Activated naive CD8-positive, alpha-beta T cell (primary cell): ENCODE results near the gene SLC17A5.
"Not testable (repeated sequence)": the region's sequence is repeated elsewhere in the genome, so short reads cannot be mapped to it uniquely, and the experiment has no call there.

ENCODE experiments used
- H3K27ac Mint-ChIP-seq: one replicate; pipeline ENCODE4 v1.8.0; 2021; ENCODE audit warnings: mixed read lengths
- H3K27me3 Mint-ChIP-seq: one replicate; pipeline ENCODE4 v1.8.0; 2021; ENCODE audit warnings: mixed read lengths
- H3K36me3 Mint-ChIP-seq: one replicate; pipeline ENCODE4 v1.8.0; 2021; ENCODE audit warnings: mixed read lengths
- H3K4me1 Mint-ChIP-seq: one replicate; pipeline ENCODE4 v1.8.0; 2021; ENCODE audit warnings: low read depth, mixed read lengths
- H3K4me3 Mint-ChIP-seq: one replicate; pipeline ENCODE4 v1.8.0; 2021; ENCODE audit warnings: mild to moderate bottlenecking, mixed read lengths
- H3K9me3 Mint-ChIP-seq: one replicate; pipeline ENCODE4 v1.8.0; 2021; ENCODE audit warnings: low read depth, mixed read lengths

SLC17A5 gene

DNA sequence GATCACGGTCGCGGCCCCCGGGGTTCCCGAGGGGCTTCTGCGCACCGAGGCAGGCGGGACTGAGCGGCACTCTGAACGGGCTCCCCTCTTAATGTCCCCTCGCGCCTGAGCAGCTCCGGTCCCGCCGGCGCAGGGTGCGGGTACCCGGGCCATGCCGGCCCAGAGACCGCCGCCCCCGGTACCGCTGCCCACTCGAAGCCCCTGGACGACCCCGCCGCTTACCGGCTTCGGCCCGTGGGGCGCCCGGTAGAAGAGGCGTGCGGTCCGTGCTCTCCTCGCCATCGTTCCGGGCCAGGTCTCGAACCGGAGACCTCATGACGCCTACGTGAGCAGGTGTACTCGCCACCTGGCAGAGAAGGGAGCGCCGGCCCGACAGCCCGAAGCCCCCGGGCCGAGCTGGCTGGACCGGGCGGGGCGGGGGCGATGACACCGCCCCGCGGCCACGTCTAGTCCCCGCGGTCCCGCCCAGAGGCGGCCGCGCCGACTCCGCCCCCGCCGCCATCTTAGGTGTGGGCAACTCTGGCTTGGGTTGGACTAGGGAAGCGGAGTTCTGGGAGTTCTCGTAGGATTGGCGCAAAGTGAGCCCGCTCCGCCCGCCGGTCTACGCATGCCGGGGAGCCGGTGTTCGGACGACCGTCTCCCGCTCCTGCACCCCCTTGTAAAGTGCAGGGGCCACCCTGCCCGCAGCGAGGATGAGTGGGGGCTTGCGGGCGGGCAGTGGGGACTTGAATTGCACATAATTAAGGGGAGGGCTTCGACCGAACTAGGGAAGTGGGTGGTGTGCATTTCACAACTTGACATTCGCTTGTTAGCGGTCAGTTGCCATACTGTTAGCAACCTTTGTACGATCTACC lies at the start of gene SLC17A5:
SLC17A5 (minus strand) TSS at position 422 of the 854 bp plus-strand sequence; CDS start at position 316, 106 bp downstream.
- Mint-ChIP-seq H3K9me3 (no peaks in the 10 kb centered on the region), H3K4me3 (peak within 1 kb of the TSS; percentile 97), H3K27ac (peak within 1 kb of the TSS; percentile 97), H3K27me3 (no peaks in the 10 kb centered on the region), H3K36me3 (peaks cover 8% of the 10 kb centered on the region), H3K4me1 (peaks cover 37% of the 10 kb centered on the region)

DNA sequence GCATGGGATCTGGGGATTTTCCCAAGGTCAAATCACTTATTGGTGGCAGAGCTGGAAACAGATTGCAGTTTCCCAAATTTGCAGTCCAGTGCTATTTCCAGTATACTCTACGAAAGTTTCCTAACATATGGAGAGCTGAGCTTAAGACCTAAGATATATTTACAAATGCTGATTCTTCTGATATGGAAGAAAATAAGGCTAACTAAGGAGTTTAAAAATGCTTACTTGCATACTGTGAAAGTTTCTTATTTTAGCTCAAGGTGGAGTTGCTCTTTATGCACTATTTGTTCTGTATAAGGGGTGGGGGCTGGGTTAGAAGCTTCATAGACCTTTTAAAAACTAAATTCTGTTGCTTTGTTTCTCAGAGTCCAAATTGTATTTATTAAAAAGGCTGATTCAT lies 49.7 kb upstream of the SLC17A5 start:
- Mint-ChIP-seq H3K27me3 (peaks cover 10% of the 10 kb centered on the region), H3K4me1 (peaks cover 6% of the 10 kb centered on the region), H3K27ac (no peak overlapping the region), H3K36me3 (peaks cover 5% of the 10 kb centered on the region), H3K9me3 (no peaks in the 10 kb centered on the region), H3K4me3 (no peak overlapping the region)

DNA sequence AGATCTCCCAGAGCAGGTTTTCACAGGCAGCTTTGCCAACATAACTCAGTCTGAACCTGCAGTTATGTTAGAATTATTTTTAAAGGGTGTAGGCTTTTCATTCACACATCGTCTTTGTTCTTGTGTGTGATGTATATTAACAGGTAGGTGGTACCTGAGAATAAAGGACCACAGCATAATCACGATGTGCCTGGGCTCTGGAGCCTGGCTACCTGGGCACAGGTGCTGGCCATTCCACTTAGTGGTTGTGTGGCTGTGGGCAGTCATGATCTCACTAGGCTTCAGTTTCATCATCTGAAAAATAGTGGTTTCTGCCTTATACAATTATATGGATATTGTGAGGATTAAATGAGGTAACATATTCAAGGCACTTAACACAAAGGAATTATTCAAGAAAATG lies 48.7 kb upstream of the SLC17A5 start:
- Mint-ChIP-seq H3K4me3 (no peak overlapping the region), H3K36me3 (peaks cover 11% of the 10 kb centered on the region), H3K4me1 (peaks cover 11% of the 10 kb centered on the region), H3K9me3 (no peaks in the 10 kb centered on the region), H3K27ac (no peak overlapping the region), H3K27me3 (peaks cover 16% of the 10 kb centered on the region)

DNA sequence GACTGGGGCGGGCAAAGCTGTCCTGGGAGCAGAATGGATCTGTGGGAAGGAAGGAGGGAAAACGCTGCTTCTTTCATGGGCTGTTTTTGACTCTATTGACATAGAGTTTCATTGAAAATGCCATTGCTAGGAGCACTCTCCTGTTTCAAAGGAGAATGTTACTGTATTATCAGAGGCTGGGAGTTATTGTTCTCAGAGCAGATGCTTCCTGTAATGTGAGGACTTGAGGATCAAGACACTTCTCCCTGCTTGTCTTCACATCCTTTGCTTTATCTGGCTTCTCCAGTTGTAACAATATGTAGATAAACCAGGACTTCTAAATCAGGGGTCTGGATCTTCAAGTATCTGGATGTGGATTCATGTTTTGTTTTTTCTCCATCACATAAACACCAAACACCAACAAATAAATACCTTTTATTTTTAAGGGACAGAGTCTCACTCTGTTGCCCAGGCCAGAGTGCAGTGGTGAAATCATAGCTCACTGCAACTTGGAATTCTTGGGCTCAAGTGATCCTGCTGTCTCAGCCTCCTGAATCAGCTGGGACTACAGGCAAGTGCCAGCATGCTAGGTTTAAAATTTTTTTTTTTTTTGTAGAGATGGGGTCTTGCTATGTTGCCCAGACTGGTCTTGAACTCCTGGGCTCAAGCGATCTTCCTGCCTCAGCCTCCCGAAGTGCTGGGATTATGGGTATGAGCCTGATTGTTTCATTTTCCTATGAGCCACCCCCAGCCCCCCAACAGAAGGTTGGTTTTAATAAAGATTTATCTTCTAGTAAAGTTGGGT lies 46.1 kb upstream of the SLC17A5 start:
- peaks cover 11% of the 10 kb centered on the region for H3K36me3 Mint-ChIP-seq
- H3K27me3 Mint-ChIP-seq = peaks cover 18% of the 10 kb centered on the region
- H3K9me3 Mint-ChIP-seq = no peaks in the 10 kb centered on the region
- H3K4me3 Mint-ChIP-seq = no peak overlapping the region
- H3K4me1 Mint-ChIP-seq = peaks cover 30% of the 10 kb centered on the region
- no peak overlapping the region for H3K27ac Mint-ChIP-seq

GRCh38 chr6:73696966-73697655 lies 43.3 kb upstream of the SLC17A5 start:
- Mint-ChIP-seq H3K4me3 (peak overlapping the region; percentile 91), H3K27ac (peak overlapping the region; percentile 94), H3K9me3 (no peaks in the 10 kb centered on the region), H3K27me3 (peaks cover 14% of the 10 kb centered on the region), H3K4me1 (peaks cover 35% of the 10 kb centered on the region), H3K36me3 (peaks cover 10% of the 10 kb centered on the region)

DNA sequence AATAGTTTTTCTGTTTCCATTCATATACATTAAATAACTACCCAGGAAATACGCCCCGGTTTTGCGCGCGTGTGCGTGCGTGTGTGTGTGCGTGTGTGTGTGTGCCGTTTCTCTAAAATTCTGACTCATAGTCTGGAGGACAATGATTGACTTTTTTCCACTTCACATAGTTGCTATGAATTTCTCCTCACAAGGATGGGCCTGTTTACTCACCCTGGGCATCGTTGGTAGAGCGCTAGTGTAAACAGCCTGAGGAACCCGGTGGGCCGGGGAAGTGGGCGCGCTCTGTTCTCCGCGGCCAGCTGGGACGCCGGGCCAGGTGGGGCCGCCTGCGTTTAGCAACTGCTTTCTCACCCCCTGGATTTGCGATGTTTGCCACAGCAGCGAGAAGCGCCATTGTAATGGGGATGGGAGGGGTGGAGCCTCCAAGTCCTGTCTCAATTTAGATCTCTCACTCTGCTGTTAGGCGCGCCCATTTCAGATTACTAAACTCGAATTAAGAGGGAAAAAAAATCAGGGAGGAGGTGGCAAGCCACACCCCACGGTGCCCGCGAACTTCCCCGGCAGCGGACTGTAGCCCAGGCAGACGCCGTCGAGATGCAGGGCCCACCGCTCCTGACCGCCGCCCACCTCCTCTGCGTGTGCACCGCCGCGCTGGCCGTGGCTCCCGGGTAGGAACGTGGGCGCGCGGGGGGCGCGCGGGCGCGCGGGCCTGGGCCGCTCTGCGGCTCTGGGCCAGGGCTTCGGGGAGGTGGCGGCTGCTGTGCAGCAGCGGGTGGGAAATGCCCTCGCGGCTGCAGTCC lies 42.0 kb upstream of the SLC17A5 start, which contains the start of gene CD109:
CD109 (plus strand) TSS at position 585 of the 803 bp plus-strand sequence; CDS start at position 598, 13 bp downstream.
- Mint-ChIP-seq H3K4me3 (peak within 1 kb of the TSS; percentile 91), H3K27ac (peak within 1 kb of the TSS; percentile 97), H3K4me1 (peaks cover 36% of the 10 kb centered on the region), H3K36me3 (peaks cover 10% of the 10 kb centered on the region), H3K27me3 (peaks cover 17% of the 10 kb centered on the region), H3K9me3 (no peaks in the 10 kb centered on the region)

DNA sequence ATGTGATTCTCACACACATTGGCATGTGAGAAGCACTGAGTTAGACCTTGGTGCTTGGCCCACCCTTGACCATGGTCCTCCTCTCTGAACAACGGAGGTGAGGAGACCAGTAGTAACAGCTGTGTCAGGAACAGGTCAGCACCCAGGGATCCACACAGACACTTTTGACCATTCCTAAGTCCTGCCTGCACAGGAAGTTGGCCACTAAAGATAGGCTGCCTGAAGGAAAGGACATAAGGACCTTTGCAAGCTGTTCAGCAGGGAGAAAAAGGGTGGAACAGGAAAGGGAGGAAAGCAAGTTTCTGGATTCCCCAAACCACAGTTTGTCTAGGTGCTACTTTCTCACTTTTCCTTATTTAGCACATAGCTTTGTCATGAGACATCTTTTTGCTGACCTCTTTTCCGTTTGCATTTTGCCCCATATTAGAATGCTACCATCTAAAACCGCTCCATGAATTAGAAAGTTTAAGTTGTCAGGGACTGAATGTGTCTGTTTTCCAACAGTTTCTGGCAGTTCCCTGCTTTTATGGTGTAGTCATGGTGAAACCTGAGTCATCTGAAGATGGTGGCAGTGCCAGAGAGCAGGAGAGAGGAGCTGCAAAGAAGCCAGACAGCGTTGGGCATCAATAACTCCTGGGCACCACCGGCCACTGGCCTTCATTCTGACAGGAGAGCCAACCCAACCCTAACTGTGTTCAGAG lies 41.1 kb upstream of the SLC17A5 start:
- peaks cover 36% of the 10 kb centered on the region for H3K4me1 Mint-ChIP-seq
- H3K27me3 Mint-ChIP-seq = peaks cover 15% of the 10 kb centered on the region

GRCh38 chr6:73691512-73691911 lies 37.7 kb upstream of the SLC17A5 start:
- H3K27ac Mint-ChIP-seq = no peak overlapping the region
- no peaks in the 10 kb centered on the region for H3K9me3 Mint-ChIP-seq
- peaks cover 19% of the 10 kb centered on the region for H3K4me1 Mint-ChIP-seq
- H3K36me3 Mint-ChIP-seq = peaks cover 2% of the 10 kb centered on the region
- H3K27me3 Mint-ChIP-seq = peaks cover 11% of the 10 kb centered on the region
- H3K4me3 Mint-ChIP-seq = no peak overlapping the region

More for the DNA sequence above, 41.1 kb upstream of the SLC17A5 start:
- peak overlapping the region; percentile 91 for H3K4me3 Mint-ChIP-seq
- H3K27ac Mint-ChIP-seq = peak overlapping the region; percentile 97
- peaks cover 10% of the 10 kb centered on the region for H3K36me3 Mint-ChIP-seq
- no peaks in the 10 kb centered on the region for H3K9me3 Mint-ChIP-seq

GRCh38 chr6:73690056-73690455 lies 36.3 kb upstream of the SLC17A5 start:
- no peaks in the 10 kb centered on the region for H3K9me3 Mint-ChIP-seq
- no peak overlapping the region for H3K27ac Mint-ChIP-seq
- peaks cover 11% of the 10 kb centered on the region for H3K4me1 Mint-ChIP-seq
- peaks cover 2% of the 10 kb centered on the region for H3K36me3 Mint-ChIP-seq
- H3K4me3 Mint-ChIP-seq = no peak overlapping the region
- peaks cover 13% of the 10 kb centered on the region for H3K27me3 Mint-ChIP-seq

- Mint-ChIP-seq H3K27me3 (peaks cover 13% of the 10 kb centered on the region), H3K4me1 (peaks cover 1% of the 10 kb centered on the region), H3K36me3 (peaks cover 2% of the 10 kb centered on the region), H3K9me3 (no peaks in the 10 kb centered on the region), H3K4me3 (no peak overlapping the region), H3K27ac (no peak overlapping the region)
These were observed 34.6 kb upstream of the SLC17A5 start for GRCh38 chr6:73688351-73688750.

DNA sequence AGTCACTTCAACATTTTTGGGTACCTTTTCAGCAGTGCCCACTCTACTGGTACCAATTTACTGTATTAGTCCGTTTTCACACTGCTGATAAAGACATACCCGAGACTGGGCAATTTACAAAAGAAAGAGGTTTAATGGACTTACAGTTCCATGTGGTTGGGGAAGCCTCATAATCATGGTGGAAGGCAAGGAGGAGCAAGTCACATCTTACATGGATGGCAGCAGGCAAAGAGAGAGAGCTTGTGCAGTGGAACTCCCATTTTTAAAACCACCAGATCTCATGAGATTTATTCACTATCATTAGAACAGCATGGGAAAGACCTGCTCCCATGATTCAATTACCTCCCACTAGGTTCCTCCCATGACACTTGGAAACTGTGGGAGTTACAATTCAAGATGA lies 29.8 kb upstream of the SLC17A5 start:
- not testable (repeated sequence) for H3K4me1 Mint-ChIP-seq, H3K9me3 Mint-ChIP-seq, H3K27ac Mint-ChIP-seq, H3K4me3 Mint-ChIP-seq, H3K36me3 Mint-ChIP-seq, H3K27me3 Mint-ChIP-seq

- no peaks in the 10 kb centered on the region for H3K4me1 Mint-ChIP-seq
- no peak overlapping the region for H3K4me3 Mint-ChIP-seq
- no peak overlapping the region for H3K27ac Mint-ChIP-seq
- peaks cover 3% of the 10 kb centered on the region for H3K27me3 Mint-ChIP-seq
- no peaks in the 10 kb centered on the region for H3K36me3 Mint-ChIP-seq
- no peaks in the 10 kb centered on the region for H3K9me3 Mint-ChIP-seq
These were observed 26.6 kb upstream of the SLC17A5 start for GRCh38 chr6:73680289-73680918.

- H3K9me3 Mint-ChIP-seq, H3K36me3 Mint-ChIP-seq, H3K27me3 Mint-ChIP-seq, H3K27ac Mint-ChIP-seq, H3K4me1 Mint-ChIP-seq, H3K4me3 Mint-ChIP-seq: not testable (repeated sequence)
These were observed 26.1 kb upstream of the SLC17A5 start for GRCh38 chr6:73679846-73680245.
